NCI-H748 (cell line): ENCODE data around the gene APOOL.
"Not testable (repeated sequence)": the region's sequence is repeated elsewhere in the genome, so short reads cannot be mapped to it uniquely, and the experiment has no call there.

Experiments
- DNase-seq: peaks from one replicate; lab custom pipeline; 2025; ENCODE audit not compliant: unreplicated experiment; lab: John Stamatoyannopoulos, UW

APOOL gene

GRCh38 chrX:85003655-85004244 is at the start of gene APOOL:
APOOL (plus strand) TSS chrX:85003877; CDS start chrX:85003913, 36 bp downstream.
- peak; percentile 93 for DNase-seq

GRCh38 chrX:84956304-84956703 is 47.4 kb upstream of the APOOL start:
- DNase-seq = no peak

GRCh38 chrX:84974803-84975202 is 28.9 kb upstream of the APOOL start:
- no peak for DNase-seq

GRCh38 chrX:84991739-84992138 is 11.9 kb upstream of the APOOL start:
- not testable (repeated sequence) for DNase-seq

GRCh38 chrX:84993150-84993549 is 10.5 kb upstream of the APOOL start:
- no peak for DNase-seq

- no peak for DNase-seq
Measured at GRCh38 chrX:85001344-85001743, 2.3 kb upstream of the APOOL start.

GRCh38 chrX:85004255-85004654 is 578 bp downstream of the APOOL start:
- peak; percentile 28 for DNase-seq

GRCh38 chrX:85012098-85012497 is 8.4 kb downstream of the APOOL start:
- DNase-seq = no peak

- not testable (repeated sequence) for DNase-seq
Measured at GRCh38 chrX:85015351-85015750, 11.7 kb downstream of the APOOL start.

- DNase-seq = no peak
Measured at GRCh38 chrX:85017721-85018120, 14.0 kb downstream of the APOOL start.

GRCh38 chrX:85018471-85018870 is 14.8 kb downstream of the APOOL start:
- DNase-seq = no peak

- DNase-seq = no peak
Measured at GRCh38 chrX:85020216-85020615, 16.5 kb downstream of the APOOL start.

GRCh38 chrX:85024044-85024443 is 20.4 kb downstream of the APOOL start:
- no peak for DNase-seq

- DNase-seq = no peak
Measured at GRCh38 chrX:85024562-85024961, 20.9 kb downstream of the APOOL start.

GRCh38 chrX:85026170-85026569 is 22.5 kb downstream of the APOOL start:
- DNase-seq = no peak

GRCh38 chrX:85029043-85029442 is 25.4 kb downstream of the APOOL start:
- no peak for DNase-seq

GRCh38 chrX:85031505-85031904 is 27.8 kb downstream of the APOOL start:
- no peak for DNase-seq

GRCh38 chrX:85037114-85037513 is 33.4 kb downstream of the APOOL start:
- DNase-seq = no peak

GRCh38 chrX:85051627-85052026 is 48.0 kb downstream of the APOOL start:
- DNase-seq = no peak

GRCh38 chrX:85052205-85052604 is 48.5 kb downstream of the APOOL start:
- no peak for DNase-seq

GRCh38 chrX:85052636-85053343 is 49.1 kb downstream of the APOOL start:
- DNase-seq = peak; percentile 8

GRCh38 chrX:85065512-85066198 is 62.0 kb downstream of the APOOL start:
- no peak for DNase-seq
